ENCODE measurements around the gene RCOR1. TPM values are rescaled to one million over a fixed set of nuclear protein-coding genes. Genes with fewer than 3 reads are reported as not detected.
A peak's percentile ranks its signal among the peaks of the same experiment; 100 is the strongest.
"Not testable (repeated sequence)": the region's sequence is repeated elsewhere in the genome, so short reads cannot be mapped to it uniquely, and the experiment has no call there.

Gene RCOR1
- total and polyA plus RNA-seq, 8 donors, result 33.2 to 80.3 (median 63.6) TPM

GRCh38 chr14:102616318-102616717, 23.9 kb downstream of the RCOR1 start:
- ATAC-seq (no peak), DNase-seq (no peak)
- Histone ChIP-seq H3K27ac (peak overlapping the region in 1 of 2 donors; percentile 6), H3K9me3 (no peaks in the 10 kb centered on the region), H3K4me1 (peaks cover 10 to 23% of the 10 kb centered on the region in 2 donors), H3K4me3 (no peak overlapping the region), H3K36me3 (no peaks in the 10 kb centered on the region), H3K27me3 (no peaks in the 10 kb centered on the region)
- intact Hi-C loops (cut with DNase I), result no loop called here
- TF ChIP-seq, protein P1, sequence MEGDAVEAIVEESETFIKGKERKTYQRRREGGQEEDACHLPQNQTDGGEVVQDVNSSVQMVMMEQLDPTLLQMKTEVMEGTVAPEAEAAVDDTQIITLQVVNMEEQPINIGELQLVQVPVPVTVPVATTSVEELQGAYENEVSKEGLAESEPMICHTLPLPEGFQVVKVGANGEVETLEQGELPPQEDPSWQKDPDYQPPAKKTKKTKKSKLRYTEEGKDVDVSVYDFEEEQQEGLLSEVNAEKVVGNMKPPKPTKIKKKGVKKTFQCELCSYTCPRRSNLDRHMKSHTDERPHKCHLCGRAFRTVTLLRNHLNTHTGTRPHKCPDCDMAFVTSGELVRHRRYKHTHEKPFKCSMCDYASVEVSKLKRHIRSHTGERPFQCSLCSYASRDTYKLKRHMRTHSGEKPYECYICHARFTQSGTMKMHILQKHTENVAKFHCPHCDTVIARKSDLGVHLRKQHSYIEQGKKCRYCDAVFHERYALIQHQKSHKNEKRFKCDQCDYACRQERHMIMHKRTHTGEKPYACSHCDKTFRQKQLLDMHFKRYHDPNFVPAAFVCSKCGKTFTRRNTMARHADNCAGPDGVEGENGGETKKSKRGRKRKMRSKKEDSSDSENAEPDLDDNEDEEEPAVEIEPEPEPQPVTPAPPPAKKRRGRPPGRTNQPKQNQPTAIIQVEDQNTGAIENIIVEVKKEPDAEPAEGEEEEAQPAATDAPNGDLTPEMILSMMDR (IDR thresholded peaks at IDR 0.05), result no peak

GRCh38 chr14:102616799-102617198, 24.4 kb downstream of the RCOR1 start:
- DNase-seq (no peak), ATAC-seq (peak; percentile 15)
- Histone ChIP-seq H3K9me3 (no peaks in the 10 kb centered on the region), H3K4me3 (no peak overlapping the region), H3K36me3 (no peaks in the 10 kb centered on the region), H3K4me1 (peaks cover 10 to 27% of the 10 kb centered on the region in 2 donors), H3K27me3 (no peaks in the 10 kb centered on the region), H3K27ac (peak overlapping the region in 1 of 2 donors; percentile 6)
- intact Hi-C loops (cut with DNase I), result no loop called here
- TF ChIP-seq, protein P1 (IDR thresholded peaks at IDR 0.05), result no peak

DNA sequence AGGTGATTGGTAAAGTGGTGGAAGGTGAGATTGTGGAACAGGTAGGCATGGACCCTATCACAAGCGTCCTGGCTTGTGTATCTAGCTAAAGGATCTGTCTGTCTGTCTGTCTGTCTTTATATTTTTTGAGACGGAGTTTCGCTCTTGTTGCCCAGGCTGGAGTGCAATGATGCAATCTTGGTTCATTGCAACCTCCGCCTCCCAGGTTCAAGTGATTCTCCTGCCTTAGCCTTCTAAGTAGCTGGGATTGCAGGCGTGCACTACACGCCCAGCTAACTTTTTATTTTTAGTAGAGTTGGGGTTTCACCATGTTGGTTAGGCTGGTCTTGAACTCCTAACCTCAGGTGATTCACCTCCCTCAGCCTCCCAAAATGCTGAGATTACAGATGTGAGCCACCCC, 26.6 kb downstream of the RCOR1 start:
- ATAC-seq, result peak; percentile 65
- H3K36me3 ChIP-seq; H3K4me3 ChIP-seq; DNase-seq; H3K9me3 ChIP-seq; H3K27ac ChIP-seq; intact Hi-C loops (cut with DNase I); H3K27me3 ChIP-seq: not testable (repeated sequence)
- H3K4me1 ChIP-seq, result peaks cover 10 to 46% of the 10 kb centered on the region in 2 donors

GRCh38 chr14:102620413-102620812, 28.0 kb downstream of the RCOR1 start:
- Histone ChIP-seq H3K36me3 (no peaks in the 10 kb centered on the region), H3K4me1 (peaks cover 10 to 58% of the 10 kb centered on the region in 2 donors), H3K27me3 (no peaks in the 10 kb centered on the region), H3K9me3 (no peaks in the 10 kb centered on the region), H3K4me3 (no peak overlapping the region), H3K27ac (no peak overlapping the region)
- DNase-seq, result no peak
- TF ChIP-seq, protein P1 (IDR thresholded peaks at IDR 0.05), result no peak
- intact Hi-C loops (cut with DNase I), result no loop called here
- no peak for ATAC-seq

DNA sequence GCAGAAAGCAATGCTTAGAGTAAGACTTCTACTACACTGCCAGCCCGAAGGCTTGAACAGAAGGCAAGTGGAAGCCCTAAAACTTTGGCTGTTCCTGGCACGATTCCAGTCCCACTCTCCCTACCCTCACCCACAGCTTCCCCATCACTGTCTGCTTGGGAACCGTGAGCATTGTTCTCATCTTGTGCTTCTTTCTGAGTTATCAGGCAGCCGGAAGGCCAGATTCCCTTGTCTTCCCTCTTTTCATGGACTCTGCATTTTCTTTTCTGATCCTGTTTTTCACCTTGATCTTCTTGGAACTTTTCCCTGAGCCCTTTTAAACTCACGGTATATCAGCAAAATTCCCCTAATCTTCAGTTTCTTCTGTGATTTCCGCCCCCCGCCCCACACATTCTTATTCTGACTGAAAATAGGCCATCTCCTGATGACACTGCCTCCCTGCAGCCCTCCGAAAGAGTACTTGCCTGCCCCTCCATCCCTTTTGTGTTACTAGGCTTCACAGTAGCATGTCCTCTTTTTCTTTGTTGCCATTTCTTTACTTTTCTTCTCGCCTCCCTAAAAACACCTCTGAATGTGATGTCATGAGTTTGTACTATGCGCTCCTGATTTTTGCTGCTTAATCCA, 29.9 kb downstream of the RCOR1 start:
- Histone ChIP-seq H3K27me3 (no peaks in the 10 kb centered on the region), H3K4me1 (peaks cover 0 to 58% of the 10 kb centered on the region in 2 donors), H3K36me3 (no peaks in the 10 kb centered on the region), H3K4me3 (no peak overlapping the region), H3K9me3 (no peaks in the 10 kb centered on the region), H3K27ac (peak overlapping the region in 1 of 2 donors; percentile 18)
- DNase-seq (no peak), ATAC-seq (peak; percentile 12)
- intact Hi-C loops (cut with DNase I), result no loop called here
- TF ChIP-seq, protein P1 (IDR thresholded peaks at IDR 0.05), result no peak

DNA sequence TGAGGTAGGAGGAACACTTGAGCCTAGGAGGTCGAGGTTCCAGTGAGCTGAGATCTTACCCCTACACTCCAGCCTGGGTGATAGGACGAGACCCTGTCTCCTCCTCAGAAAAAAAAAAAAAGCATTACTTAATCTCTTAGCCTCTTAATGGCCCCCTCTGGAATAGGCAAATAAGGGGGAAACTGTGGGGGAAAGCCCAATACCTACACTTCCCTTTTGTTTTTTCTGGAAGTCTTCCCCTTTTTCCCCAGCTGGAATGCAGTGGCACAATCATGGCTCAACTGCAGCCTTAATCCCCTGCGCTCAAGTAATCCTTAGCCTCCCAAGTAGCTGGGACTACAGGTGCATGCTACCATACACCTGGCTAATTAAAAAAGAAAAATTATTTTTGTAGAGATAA, 32.2 kb downstream of the RCOR1 start:
- ATAC-seq, result no peak
- Histone ChIP-seq H3K36me3 (no peaks in the 10 kb centered on the region), H3K4me3 (no peak overlapping the region), H3K27ac (no peak overlapping the region), H3K4me1 (peaks cover 5 to 71% of the 10 kb centered on the region in 2 donors), H3K9me3 (no peaks in the 10 kb centered on the region), H3K27me3 (no peaks in the 10 kb centered on the region)
- intact Hi-C loops (cut with DNase I), result no loop called here
- TF ChIP-seq, protein P1 (IDR thresholded peaks at IDR 0.05), result no peak
- DNase-seq, result no peak

All from left lung (tissue), 10 donors.